K562 (cell line): ENCODE measurements around the gene GHDC. TPM values are rescaled to one million over a fixed set of nuclear protein-coding genes. Genes with fewer than 3 reads are reported as not detected.

Source experiments
- BHLHE40 ChIP-seq: IDR thresholded peaks from 2 replicates; pipeline ENCODE4 v1.6.1; 2011; ENCODE audit warnings: low read length, improper control_type of control experiment
- CCNT2 ChIP-seq: IDR thresholded peaks from 2 replicates; pipeline ENCODE4 v1.6.1; 2011; ENCODE audit warnings: borderline replicate concordance, low read depth, mild to moderate bottlenecking, moderate library complexity, mixed read lengths, low read length; ENCODE audit not compliant: insufficient read length; ENCODE audit errors: extremely low read depth
- E4F1 ChIP-seq: fragments of 250-450 bp; sonication (Bioruptor Pico); IDR thresholded peaks from 2 replicates; pipeline ENCODE4 v1.5.0; 2021; ENCODE audit warnings: mild to moderate bottlenecking, borderline replicate concordance
- EP300 ChIP-seq: IDR thresholded peaks from 2 replicates; pipeline ENCODE4 v1.6.1; 2012; ENCODE audit warnings: low read length, improper control_type of control experiment
- FOXJ3 ChIP-seq: sonication (generic); formaldehyde crosslinking; IDR thresholded peaks from 2 replicates; pipeline ENCODE4 v1.4.0; 2020; ENCODE audit warnings: mild to moderate bottlenecking, missing genetic modification reagents
- HDAC6 ChIP-seq: IDR thresholded peaks from 2 replicates; pipeline ENCODE4 v1.6.1; 2012; ENCODE audit warnings: low read depth, mild to moderate bottlenecking, control low read depth, inconsistent platforms, low read length, moderate library complexity
- NBN ChIP-seq: fragments of 450-650 bp; IDR thresholded peaks from 2 replicates; pipeline ENCODE4 v1.6.1; 2016; ENCODE audit warnings: low read depth, mild to moderate bottlenecking
- POLR3A ChIP-seq: IDR thresholded peaks from 2 replicates; pipeline ENCODE4 v1.6.1; 2011; ENCODE audit warnings: borderline replicate concordance, mild to moderate bottlenecking, moderate library complexity; ENCODE audit not compliant: insufficient read length, insufficient read depth; ENCODE audit errors: extremely low read depth
- RHOXF2B ChIP-seq: fragments of 250-450 bp; sonication (Bioruptor Pico); conservative IDR thresholded peaks from 2 replicates; pipeline ENCODE4 v1.5.1; 2021
- TAF1 ChIP-seq: IDR thresholded peaks from 2 replicates; pipeline ENCODE4 v1.6.1; 2011; ENCODE audit warnings: mild to moderate bottlenecking, low read length, moderate library complexity; ENCODE audit not compliant: insufficient read depth, control insufficient read depth, severe bottlenecking; ENCODE audit errors: extremely low read depth
- TRIM24 ChIP-seq, 2 experiments: fragments of 450-650 bp; IDR thresholded peaks; 2 replicates each; pipeline ENCODE4 v1.6.1; 2016
- ZNF436 ChIP-seq: fragments of 250-450, 450-650 bp; sonication (Bioruptor Pico); formaldehyde crosslinking; IDR thresholded peaks from 2 replicates; pipeline ENCODE4 v1.7.0; 2020; ENCODE audit warnings: mild to moderate bottlenecking
- polyA plus RNA-seq, 8 experiments: library from polyadenylated mRNA; depleted of rRNA in 4 of 8; stranded (reverse) in 5 of 8; unstranded in 3 of 8; fragments of >200 nt; fragmentation: Nextera tagmentation in 2 of 8; fragmentation: Illumina TruSeq in 1 of 8; extraction: Ambion mirVana in 2 of 8; extraction: Trizol in 1 of 8; gene quantifications; 2 replicates each; pipeline versions ENCODE4 v1.2.1 to v1.2.3, GENCODE V29; 2011 to 2014; ENCODE audit warnings: inconsistent platforms in 1 of 8, missing spikeins in 1 of 8
- total RNA-seq, 7 experiments: library from RNA; depleted of rRNA in 6 of 7; stranded (reverse); fragments of >200 nt in 6 of 7; fragmentation: Illumina TruSeq in 2 of 7; extraction: Trizol in 2 of 7; gene quantifications; 2 replicates each; pipeline versions ENCODE4 v1.2.1 to v1.2.3, GENCODE V29; 2011 to 2021; ENCODE audit warnings: low replicate concordance in 1 of 7

GHDC gene
- total and polyA plus RNA-seq, 9 of the 15 experiments (the other 6 are each of a cell fraction or from before 2014, with no cell fraction given), result 0.65 to 23.2 (median 11.2) TPM

GRCh38 chr17:42183741-42184711 lies 10.3 kb downstream of the GHDC start (continued):
- no peak for TF ChIP-seq POLR3A
- no peak for TF ChIP-seq RHOXF2B (CRISPR knock-in tag)
- TF ChIP-seq CCNT2, result peak; percentile 77
- TF ChIP-seq TRIM24 (IDR thresholded peaks at IDR 0.05), result no peak
- no peak for TF ChIP-seq HDAC6
- TF ChIP-seq EP300, result no peak
- peak; percentile 32; the same call in 1 of the 2 replicates for TF ChIP-seq BHLHE40
- no peak for TF ChIP-seq ZNF436 (CRISPR knock-in tag)
- no peak for TF ChIP-seq FOXJ3 (CRISPR knock-in tag)
- TF ChIP-seq NBN, result no peak
- peak; percentile 27 for TF ChIP-seq TAF1
- TF ChIP-seq E4F1 (CRISPR knock-in tag), result no peak
